ENCODE results near the gene ZCCHC4. TPM values are rescaled to one million over a fixed set of nuclear protein-coding genes. Genes with fewer than 3 reads are reported as not detected.

Gene ZCCHC4
- total and polyA plus RNA-seq, 8 donors: 2.2 to 6.6 (median 3.4) TPM

- Histone ChIP-seq H3K9me3 (no peaks in the 10 kb centered on the region), H3K27me3 (no peaks in the 10 kb centered on the region), H3K4me3 (no peak overlapping the region), H3K36me3 (peaks cover 0 to 59% (median 15%) of the 10 kb centered on the region in 3 donors), H3K27ac (no peak overlapping the region), H3K4me1 (no peaks in the 10 kb centered on the region)
- DNase-seq: no peak
- intact Hi-C loops (cut with DNase I): no loop called here
- no peak for TF ChIP-seq CTCF (IDR thresholded peaks at IDR 0.05)
- no peak for ATAC-seq
- 70 to 75% methylated on average over 3 of the region's 3 CpGs for WGBS, 2 donors
- no peak for FAIRE-seq
Observed at GRCh38 chr4:25413261-25413660, 100.7 kb downstream of the ZCCHC4 start.

- DNase-seq (no peak), FAIRE-seq (no peak), ATAC-seq (no peak)
- Histone ChIP-seq H3K27ac (no peak overlapping the region), H3K9me3 (no peaks in the 10 kb centered on the region), H3K4me3 (no peak overlapping the region), H3K36me3 (peaks cover 0 to 43% (median 8%) of the 10 kb centered on the region in 3 donors), H3K4me1 (no peaks in the 10 kb centered on the region), H3K27me3 (no peaks in the 10 kb centered on the region)
- TF ChIP-seq CTCF (IDR thresholded peaks at IDR 0.05): no peak
- WGBS, 2 donors: 92 to 95% methylated on average over 2 of the region's 2 CpGs
- intact Hi-C loops (cut with DNase I): no loop called here
Observed at GRCh38 chr4:25417014-25417413, 104.4 kb downstream of the ZCCHC4 start.

Other genes with a start within 250 kb of the ZCCHC4 start
- gene SEPSECS, start 152.3 kb upstream of the ZCCHC4 start, total RNA-seq: 1 to 10 TPM; 5.3 to 9.2 (median 6.1) TPM
- 1 to 10 TPM; 5.8 to 6.6 TPM for gene SEPSECS, start 152.3 kb upstream of the ZCCHC4 start, polyA plus RNA-seq
- gene PI4K2B, start 78.7 kb upstream of the ZCCHC4 start, total RNA-seq: 1 to 10 TPM; 4.5 to 7.3 (median 6.1) TPM
- gene PI4K2B, start 78.7 kb upstream of the ZCCHC4 start, polyA plus RNA-seq: 1 to 10 TPM; 3.3 to 5.8 TPM
- gene ANAPC4, start 64.5 kb downstream of the ZCCHC4 start, total RNA-seq: 10 to 100 TPM in 5 of 6 donors, 1 to 10 TPM in 1; 9.0 to 17.6 (median 13.7) TPM
- gene ANAPC4, start 64.5 kb downstream of the ZCCHC4 start, polyA plus RNA-seq: 10 to 100 TPM; 20.3 to 39.9 TPM

Measured in pancreas (tissue), 10 donors.